H1 (cell line): ENCODE data around the gene SPDYE6. TPM values are rescaled to one million over a fixed set of nuclear protein-coding genes. Genes with fewer than 3 reads are reported as not detected.

Source experiments
- ATF3 ChIP-seq: IDR thresholded peaks from 2 replicates; pipeline ENCODE4 v1.6.1; 2011; ENCODE audit warnings: low read depth, mild to moderate bottlenecking, low read length; ENCODE audit not compliant: insufficient read depth
- CEBPB ChIP-seq: IDR thresholded peaks from 2 replicates; pipeline ENCODE4 v1.6.1; 2012; ENCODE audit warnings: low read depth, low read length
- CHD7 ChIP-seq: fragments of 300-600 bp; sonication (generic); IDR thresholded peaks from 2 replicates; pipeline ENCODE4 v1.7.1; 2012; ENCODE audit warnings: low read length, moderate library complexity, mild to moderate bottlenecking, inconsistent platforms; ENCODE audit not compliant: insufficient replicate concordance
- E2F6 ChIP-seq: IDR thresholded peaks from 2 replicates; pipeline ENCODE4 v1.6.1; 2012; ENCODE audit warnings: inconsistent platforms
- POU5F1 ChIP-seq: IDR thresholded peaks from 2 replicates; pipeline ENCODE4 v1.6.1; 2011; ENCODE audit warnings: low read depth, mild to moderate bottlenecking, low read length, moderate library complexity
- RAD21 ChIP-seq, 2 experiments: IDR thresholded peaks in 1 of 2; conservative IDR thresholded peaks in 1 of 2; 2 replicates each; pipeline ENCODE4 v1.6.1; 2011; ENCODE audit warnings: low read depth in 2 of 2, low read length in 2 of 2, improper control_type of control experiment in 1 of 2, inconsistent platforms in 1 of 2, mild to moderate bottlenecking in 1 of 2, moderate library complexity in 1 of 2
- RFX5 ChIP-seq: IDR thresholded peaks from 2 replicates; pipeline ENCODE4 v1.6.1; 2011; ENCODE audit warnings: low read depth, low read length, improper control_type of control experiment, borderline replicate concordance
- ZNF274 ChIP-seq: IDR thresholded peaks from 2 replicates; pipeline ENCODE4 v1.7.0; 2012; ENCODE audit warnings: low read length, borderline replicate concordance; ENCODE audit errors: extremely low read depth
- polyA plus RNA-seq, 7 experiments: library from polyadenylated mRNA; depleted of rRNA in 3 of 7; stranded (reverse) in 5 of 7; unstranded in 2 of 7; fragments of >200 nt in 5 of 7; fragments of 200-250 nt in 2 of 7; gene quantifications; 1 replicate in 5 of 7; 2 replicates in 1 of 7; 4 replicates in 1 of 7; pipeline versions ENCODE4 v1.2.1 to v1.2.3, GENCODE V29; 2011 to 2013; ENCODE audit warnings: missing spikeins in 2 of 7, mixed read lengths in 2 of 7
- total RNA-seq: library from RNA; stranded (reverse); fragmentation: NEBNext Ultra II Directional; extraction: Animal tissue kit (Norgen Biotek cat#: 25700); gene quantifications from 2 replicates; pipeline ENCODE4 v1.2.1, GENCODE V29; 2021

Gene SPDYE6
- total and polyA plus RNA-seq, 2 of the 8 experiments (the other 6 are each of a cell fraction or from before 2014, with no cell fraction given) = not detected

- TF ChIP-seq CHD7 (no peak), RFX5 (no peak), ZNF274 (no peak), CEBPB (no peak), ATF3 (no peak), POU5F1 (no peak), RAD21 (IDR thresholded peaks at IDR 0.05 in 1 of 2, conservative IDR thresholded peaks at IDR 0.05 in 1 of 2; ENCODE audit: low read depth in 2 of 2, low read length in 2 of 2) (peak; percentile 95), E2F6 (no peak)
These were observed 34.6 kb upstream of the SPDYE6 start (continued) for GRCh38 chr7:102390697-102391484.
